GM10847 (cell line): ENCODE results near the gene TK1.

Source experiments
- POLR2A ChIP-seq: IDR thresholded peaks from 2 replicates; pipeline ENCODE4 v1.6.1; 2011; ENCODE audit not compliant: insufficient read length; ENCODE audit errors: extremely low read depth

TK1 gene

GRCh38 chr17:78127888-78128550 lies 58.8 kb downstream of the TK1 start:
- TF ChIP-seq POLR2A, result no peak

GRCh38 chr17:78127239-78127887 lies 59.5 kb downstream of the TK1 start:
- peak; percentile 51 for TF ChIP-seq POLR2A

- no peak for TF ChIP-seq POLR2A
These were observed 60.0 kb downstream of the TK1 start for GRCh38 chr17:78126895-78127238.

- TF ChIP-seq POLR2A, result peak; percentile 14
These were observed 60.6 kb downstream of the TK1 start for GRCh38 chr17:78125976-78126894.

GRCh38 chr17:78125138-78125913 lies 61.5 kb downstream of the TK1 start:
- TF ChIP-seq POLR2A, result no peak

- TF ChIP-seq POLR2A, result no peak
These were observed 62.1 kb downstream of the TK1 start for GRCh38 chr17:78124836-78125137.
